Astrocyte (in vitro differentiated cells and primary cell): ENCODE data around the gene LRIF1. TPM values are rescaled to one million over a fixed set of nuclear protein-coding genes. Genes with fewer than 3 reads are reported as not detected.

Experiments
- total RNA-seq: library from RNA; stranded (reverse); gene quantifications from 2 replicates; pipeline ENCODE4 v1.2.1, GENCODE V29; 2021

LRIF1 gene
- total RNA-seq, 1 donor from 2014 or later = 19.4 TPM

Other genes starting within 250 kb of the LRIF1 start
- gene CD53, start 90.8 kb downstream of the LRIF1 start, total RNA-seq = not detected in 2 replicates
- gene DRAM2, start 176.2 kb upstream of the LRIF1 start, total RNA-seq = 33.9 and 38.7 TPM in 2 replicates
- gene CEPT1, start 176.3 kb upstream of the LRIF1 start, total RNA-seq = 24.9 and 26.9 TPM in 2 replicates
- 0.18 TPM in 1 of 2 replicates, not detected in the other for gene DENND2D, start 236.7 kb upstream of the LRIF1 start, total RNA-seq